Measurements from ENCODE around the gene CHRNA7.
"Not testable (repeated sequence)": the region's sequence is repeated elsewhere in the genome, so short reads cannot be mapped to it uniquely, and the experiment has no call there.

Gene CHRNA7

DNA sequence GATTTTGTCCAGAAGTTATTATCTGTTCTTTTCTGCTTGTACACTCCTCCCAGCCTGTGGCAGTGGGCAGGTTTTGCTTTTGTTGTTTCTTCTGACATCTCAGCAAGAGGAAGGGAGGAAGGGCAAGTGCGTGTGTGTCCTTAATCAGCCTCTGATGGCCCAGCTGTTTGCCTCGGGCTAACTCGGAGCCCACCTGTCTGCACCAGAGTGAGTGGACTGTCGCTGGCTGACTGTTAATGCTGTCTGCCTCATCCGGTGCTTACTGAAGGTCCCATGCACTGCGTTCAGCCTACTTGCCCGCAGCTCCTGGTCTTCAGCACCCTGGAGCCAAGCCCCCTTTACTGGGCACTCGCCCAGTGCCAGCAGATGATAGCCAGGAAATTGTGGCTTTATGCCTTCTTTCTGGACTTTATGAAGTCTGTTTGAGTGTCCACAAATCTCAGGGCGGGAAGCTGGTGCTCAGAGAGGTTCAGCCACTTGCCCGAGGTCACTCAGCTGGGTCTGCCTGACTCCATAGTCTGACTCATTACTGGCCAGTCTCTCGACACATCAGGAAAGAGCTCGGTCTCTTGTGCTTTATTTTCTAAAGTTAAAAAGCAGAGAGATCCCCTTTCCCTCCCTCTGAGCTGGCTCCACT is 89.5 kb downstream of the CHRNA7 start:
- DNase-seq (ENCODE audit: low read depth in 2 of 2): no peak

DNA sequence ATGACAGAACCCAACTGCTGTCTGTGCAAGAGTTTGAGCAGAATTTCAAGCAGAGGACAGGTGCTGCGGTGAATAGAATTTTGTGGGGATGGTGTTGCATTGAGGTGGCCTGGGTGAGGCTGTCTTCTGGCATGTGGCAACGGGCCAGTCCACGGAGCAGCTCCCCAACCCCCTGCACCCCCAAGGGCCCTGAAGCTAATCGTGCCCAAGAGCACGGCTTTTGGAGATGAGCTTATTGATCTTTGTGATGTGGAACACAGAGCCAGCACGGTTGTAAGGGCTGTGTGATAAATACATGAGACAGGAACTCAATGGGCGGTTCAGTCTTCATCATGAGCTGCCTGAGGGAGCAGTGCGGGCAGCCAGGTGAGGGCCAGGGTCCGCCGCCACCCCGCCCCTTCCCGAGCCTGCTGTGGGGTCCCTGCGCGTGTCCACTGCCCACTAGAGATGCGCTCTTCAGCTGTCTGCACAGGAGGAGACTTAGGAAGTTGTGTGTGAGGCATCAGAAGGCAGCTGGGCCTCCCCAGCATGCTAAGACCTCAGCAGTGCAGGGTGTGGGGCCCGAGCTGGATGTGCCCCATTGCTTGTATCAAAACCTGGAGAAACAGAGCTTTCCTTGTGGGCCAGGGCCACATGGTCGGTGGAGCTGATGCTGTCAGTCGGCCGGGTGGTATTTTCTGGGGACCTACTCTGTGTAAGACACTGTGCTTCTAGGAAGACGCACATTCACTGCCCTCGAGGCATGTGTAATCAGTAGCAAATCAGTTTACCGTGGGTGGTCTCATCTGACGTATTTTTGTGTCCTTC is 90.5 kb downstream of the CHRNA7 start:
- DNase-seq (ENCODE audit: low read depth in 2 of 2): no peak

- no peak for DNase-seq (ENCODE audit: low read depth in 2 of 2)
Observed at GRCh38 chr15:32121384-32121695, 91.0 kb downstream of the CHRNA7 start.

DNA sequence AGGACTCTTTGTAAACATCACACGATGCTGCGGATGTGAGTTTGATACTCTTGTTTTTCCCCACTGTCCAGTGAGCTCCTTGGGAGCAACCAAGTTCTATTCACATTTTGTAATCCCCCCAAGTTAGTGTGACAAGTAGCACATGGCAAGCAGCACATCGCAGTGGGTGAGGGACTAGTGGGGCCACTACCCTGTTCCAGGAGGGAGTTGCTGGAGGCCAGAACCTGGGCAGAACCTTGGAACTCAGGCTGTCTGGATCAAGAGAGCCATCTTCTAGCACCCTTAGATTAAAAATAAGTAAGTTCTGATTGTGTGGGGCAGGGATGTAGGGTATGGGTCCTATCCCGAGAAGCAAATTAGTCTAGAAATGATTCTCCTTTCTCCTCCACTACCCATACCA is 91.7 kb downstream of the CHRNA7 start:
- DNase-seq (ENCODE audit: low read depth in 2 of 2): no peak

DNA sequence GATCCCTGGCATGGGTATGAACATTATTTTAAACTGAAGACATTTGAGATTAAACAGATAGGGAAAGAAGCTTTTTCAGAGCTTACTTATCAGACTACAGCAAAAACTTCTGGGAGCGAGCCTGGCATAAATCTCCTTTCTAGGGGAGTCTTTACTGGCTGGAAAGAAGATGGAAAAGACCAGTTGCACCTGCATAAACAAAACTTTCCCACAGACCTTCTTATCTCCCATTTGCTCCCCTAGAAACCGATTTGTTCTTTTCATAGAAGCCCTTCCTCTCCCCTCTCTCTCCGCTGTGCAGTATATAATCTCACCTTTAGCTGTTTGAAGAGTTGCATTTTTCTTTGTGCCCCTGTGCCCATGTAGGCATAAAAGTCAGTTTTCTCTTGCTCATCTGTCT is 93.2 kb downstream of the CHRNA7 start:
- no peak for DNase-seq (ENCODE audit: low read depth in 2 of 2)

DNA sequence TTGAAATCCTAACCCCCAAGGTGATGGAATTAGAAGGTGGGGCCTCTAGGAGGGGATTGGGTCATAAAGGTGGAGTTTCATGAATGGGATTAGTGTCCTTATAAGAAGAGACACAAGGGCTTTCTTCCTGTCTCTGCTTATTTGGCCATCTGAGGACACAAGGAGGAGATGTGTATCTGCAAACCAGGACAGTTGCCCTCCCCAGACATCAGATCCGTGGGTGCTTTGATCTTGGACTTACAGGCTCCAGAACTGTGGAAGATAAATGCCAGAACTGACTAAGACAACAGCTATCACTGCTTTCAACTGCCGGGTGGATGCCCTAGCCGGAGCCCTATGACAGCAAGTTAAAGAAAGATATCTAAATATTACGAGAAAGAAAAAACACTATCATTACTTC is 94.4 kb downstream of the CHRNA7 start:
- no peak for DNase-seq (ENCODE audit: low read depth in 2 of 2)

DNA sequence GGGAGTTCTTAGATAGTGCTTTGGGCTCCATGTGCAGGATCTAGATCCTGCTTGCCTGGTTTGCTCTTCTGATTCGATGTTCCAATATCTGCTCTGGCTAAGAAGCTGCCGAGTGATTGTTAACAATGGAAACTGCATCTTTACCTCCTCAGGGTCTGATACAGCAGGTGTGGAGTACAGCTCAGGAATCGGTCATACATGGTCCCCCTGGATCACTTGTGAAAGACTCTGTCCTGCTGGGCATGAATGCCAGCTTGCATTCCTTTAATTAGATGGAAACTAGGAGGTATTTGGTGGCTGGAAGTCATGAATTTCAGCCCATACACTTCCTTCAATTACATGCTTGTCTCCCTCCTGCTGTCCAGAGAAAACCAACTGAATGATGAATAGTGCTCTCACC is 95.3 kb downstream of the CHRNA7 start:
- DNase-seq (ENCODE audit: low read depth in 2 of 2): no peak

GRCh38 chr15:32129815-32130214 is 99.5 kb downstream of the CHRNA7 start:
- no peak for DNase-seq (ENCODE audit: low read depth in 2 of 2)

DNA sequence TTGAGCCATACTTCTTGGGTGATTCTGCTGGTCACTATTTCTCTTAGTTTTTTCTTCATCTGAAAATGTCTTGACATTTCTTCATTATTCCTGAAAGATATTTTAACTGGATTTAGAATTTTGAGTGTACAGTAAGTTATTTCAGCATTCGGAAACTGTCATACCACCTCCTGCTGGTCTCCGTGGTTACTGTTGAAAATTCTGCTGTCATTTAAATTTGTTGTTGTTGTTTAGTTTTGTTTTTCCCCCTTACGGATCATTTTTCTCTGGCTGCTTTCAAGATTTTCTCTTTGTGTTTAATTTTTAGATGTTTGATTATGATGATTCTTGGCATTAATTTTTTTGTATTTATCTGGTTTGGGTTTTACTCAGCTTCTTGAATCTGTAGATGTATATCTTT is 100.5 kb downstream of the CHRNA7 start:
- DNase-seq (ENCODE audit: low read depth in 2 of 2): no peak

- no peak for DNase-seq (ENCODE audit: low read depth in 2 of 2)
Observed at GRCh38 chr15:32131803-32132202, 101.5 kb downstream of the CHRNA7 start.

GRCh38 chr15:32132859-32133258 is 102.5 kb downstream of the CHRNA7 start:
- no peak for DNase-seq (ENCODE audit: low read depth in 2 of 2)

- DNase-seq (ENCODE audit: low read depth in 2 of 2): no peak
Observed at GRCh38 chr15:32134842-32135241, 104.5 kb downstream of the CHRNA7 start.

DNA sequence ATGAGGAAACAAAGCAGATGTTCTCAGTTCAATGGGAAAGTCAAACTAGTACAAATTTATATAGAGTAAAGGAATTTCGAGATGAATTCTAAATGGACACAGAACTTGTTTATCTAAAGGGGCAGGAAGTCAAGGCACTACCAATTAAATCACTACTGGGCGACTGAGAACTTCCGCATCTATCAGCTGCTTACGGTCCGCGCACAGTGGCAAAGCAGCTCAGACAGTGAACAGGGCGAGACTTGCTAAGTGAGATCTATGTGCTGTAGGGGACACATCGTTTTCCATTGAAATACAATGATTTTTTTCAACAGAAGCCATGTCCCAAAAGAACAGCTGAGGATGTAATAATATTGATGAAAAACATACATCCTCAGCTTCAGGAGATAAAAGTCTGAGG is 105.0 kb downstream of the CHRNA7 start:
- no peak for DNase-seq (ENCODE audit: low read depth in 2 of 2)

GRCh38 chr15:32145512-32145911 is 115.2 kb downstream of the CHRNA7 start:
- DNase-seq (ENCODE audit: low read depth in 2 of 2): not testable (repeated sequence)

DNA sequence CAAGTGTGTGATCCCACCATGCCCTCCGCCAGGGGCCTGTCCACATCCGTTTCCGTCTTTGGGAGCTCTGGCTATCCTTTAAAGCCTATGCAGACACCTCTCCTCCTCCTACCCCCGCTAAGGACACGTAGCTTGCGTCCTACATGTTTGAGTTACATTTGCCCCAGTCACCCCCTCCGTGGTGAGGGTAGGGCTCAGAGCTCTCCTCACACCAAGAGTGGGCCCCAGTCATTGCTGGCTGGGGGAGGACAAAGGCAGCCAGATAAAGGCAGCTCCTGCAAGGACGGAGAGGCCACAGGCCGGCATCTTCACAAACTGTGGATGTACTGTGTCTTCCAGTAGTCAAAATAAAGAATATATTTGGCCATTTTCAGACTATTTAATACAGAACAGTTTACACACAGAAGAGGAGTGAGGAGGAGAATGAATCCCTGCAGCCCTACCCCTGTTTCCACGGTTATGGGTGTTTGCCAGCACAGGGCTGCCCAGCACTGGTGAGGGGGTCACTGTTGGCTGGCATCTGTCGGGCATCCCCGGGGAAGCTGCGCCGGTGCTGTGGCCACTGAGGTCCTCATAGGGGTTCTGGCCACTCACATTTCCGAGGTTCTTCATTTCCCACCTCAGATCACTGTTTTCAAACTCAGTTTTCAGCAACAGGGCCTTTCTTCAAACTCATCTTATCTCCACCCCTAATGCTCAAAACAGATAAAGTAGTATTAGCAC is 118.7 kb downstream of the CHRNA7 start:
- no peak for DNase-seq (ENCODE audit: low read depth in 2 of 2)

DNA sequence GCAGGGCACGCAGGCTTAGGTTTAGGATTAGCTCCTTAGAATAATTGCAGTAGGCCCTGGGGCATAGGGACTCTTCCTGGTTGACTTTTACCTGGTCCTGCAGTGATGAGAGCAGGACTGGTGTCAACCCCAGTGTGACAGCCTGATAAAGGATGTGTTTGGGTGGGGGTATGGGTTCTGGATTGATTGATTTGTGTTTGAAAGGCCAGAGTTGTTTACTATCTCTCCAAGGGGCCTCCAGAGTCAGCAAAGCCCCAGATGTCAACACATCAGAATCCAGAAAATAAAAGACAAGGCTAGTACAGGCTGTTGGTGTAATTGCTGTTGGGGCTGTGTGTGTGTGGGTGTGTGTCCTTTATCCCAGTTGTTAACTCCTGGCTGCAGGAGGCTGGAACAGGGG is 122.3 kb downstream of the CHRNA7 start:
- DNase-seq (ENCODE audit: low read depth in 2 of 2): no peak

DNA sequence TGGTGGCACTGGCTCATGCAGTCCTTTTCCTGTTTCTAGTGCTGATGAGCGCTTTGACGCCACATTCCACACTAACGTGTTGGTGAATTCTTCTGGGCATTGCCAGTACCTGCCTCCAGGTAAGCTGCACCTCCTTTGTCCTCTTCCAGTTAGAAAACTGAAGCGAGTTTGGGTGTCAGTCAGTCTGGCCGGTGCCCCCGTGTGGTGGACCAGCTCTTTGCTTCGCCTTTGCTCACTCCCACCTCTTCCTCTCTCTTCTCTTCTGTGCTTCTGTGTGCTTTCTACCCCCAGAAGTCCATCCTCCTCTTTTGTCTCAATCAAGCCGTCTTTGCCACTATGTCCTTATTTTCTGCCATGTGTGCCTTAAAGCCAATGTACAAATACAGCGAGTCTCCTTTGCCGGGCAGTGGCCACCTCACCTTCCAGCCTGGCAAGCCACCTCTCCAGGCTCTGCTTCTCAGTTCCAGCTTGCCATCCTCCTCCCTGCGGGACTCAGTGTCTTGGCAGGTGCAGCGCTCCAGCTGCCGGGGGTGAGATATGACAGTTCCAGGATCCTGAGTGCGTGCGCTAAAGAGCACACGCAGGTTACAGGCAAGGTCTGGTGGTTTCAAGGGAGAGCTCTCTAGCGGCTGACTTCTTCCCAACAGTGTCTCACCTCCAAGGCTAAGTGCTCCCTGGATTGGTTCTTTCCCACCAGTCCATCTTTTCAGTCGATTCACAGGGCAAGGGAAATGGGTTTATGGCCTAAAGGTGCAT is 123.7 kb downstream of the CHRNA7 start:
- not testable (repeated sequence) for DNase-seq (ENCODE audit: low read depth in 2 of 2)

DNA sequence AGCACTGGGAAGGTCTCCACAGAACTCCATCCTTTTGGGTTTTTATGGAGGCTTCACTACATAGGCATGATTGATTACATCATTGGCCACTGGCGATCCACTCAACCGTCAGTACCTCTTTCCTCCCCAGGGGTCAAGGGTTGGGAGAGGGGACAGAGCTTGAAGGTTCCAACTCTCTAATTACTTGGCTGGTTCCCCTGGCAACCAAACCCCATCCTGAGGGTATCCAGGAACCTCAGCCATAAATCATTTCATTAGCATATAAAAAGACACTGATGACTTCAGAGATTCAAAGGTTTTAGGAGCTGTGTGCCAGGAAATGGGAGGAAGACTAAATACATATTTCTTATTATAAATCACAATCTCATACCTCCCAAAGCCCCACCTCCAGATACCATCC is 131.8 kb downstream of the CHRNA7 start:
- DNase-seq (ENCODE audit: low read depth in 2 of 2): not testable (repeated sequence)

GRCh38 chr15:32164065-32164464 is 133.8 kb downstream of the CHRNA7 start:
- DNase-seq (ENCODE audit: low read depth in 2 of 2): not testable (repeated sequence)

GRCh38 chr15:32164747-32165146 is 134.4 kb downstream of the CHRNA7 start:
- DNase-seq (ENCODE audit: low read depth in 2 of 2): not testable (repeated sequence)

DNA sequence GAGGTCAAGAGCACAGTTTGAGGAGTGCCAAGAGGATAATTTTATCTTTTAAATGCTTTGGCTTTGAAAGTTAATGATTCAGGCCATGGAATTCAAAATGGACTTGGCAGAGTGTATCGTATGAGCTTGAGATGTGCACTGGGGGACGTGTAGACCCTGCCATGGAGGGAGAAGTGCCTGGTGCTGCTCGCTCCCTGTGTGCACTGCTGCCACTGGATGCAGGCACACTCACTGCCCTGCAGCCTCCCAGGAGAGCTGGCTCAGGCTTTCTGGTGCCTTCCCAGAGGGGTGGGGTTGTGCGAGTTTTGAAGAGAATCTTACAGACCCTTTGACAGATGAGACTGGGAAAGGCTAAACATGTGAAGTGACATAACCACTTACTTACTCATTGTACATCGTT is 135.5 kb downstream of the CHRNA7 start:
- not testable (repeated sequence) for DNase-seq (ENCODE audit: low read depth in 2 of 2)

DNA sequence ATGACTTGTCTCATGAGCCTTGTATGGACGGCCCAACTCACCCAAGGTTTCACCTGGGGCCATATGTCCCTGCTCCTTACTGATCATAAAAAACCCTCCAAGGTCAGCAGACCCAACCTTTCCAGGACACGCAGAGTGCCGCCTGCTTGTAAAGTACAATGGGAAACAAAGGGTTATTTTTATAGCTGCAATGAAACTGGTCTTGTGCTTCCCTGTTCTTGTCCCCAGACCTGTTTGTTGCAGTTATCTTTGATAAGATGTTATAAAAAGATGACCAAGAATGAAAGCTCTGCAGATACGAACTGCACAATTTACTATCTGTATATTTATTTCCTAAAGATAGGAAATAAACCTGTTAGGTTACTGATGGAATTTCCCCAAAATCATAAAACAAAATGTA is 136.0 kb downstream of the CHRNA7 start:
- DNase-seq (ENCODE audit: low read depth in 2 of 2): not testable (repeated sequence)

Measured in stimulated activated CD8-positive, alpha-beta memory T cell treated with anti-CD3 and anti-CD28 coated beads, Interleukin-15, amount 100 ng/mL, for 4 hours (primary cell).